WTC11 (cell line): ENCODE results near the gene CSTPP1. TPM values are rescaled to one million over a fixed set of nuclear protein-coding genes. Genes with fewer than 3 reads are reported as not detected.
"Not testable (repeated sequence)": the region's sequence is repeated elsewhere in the genome, so short reads cannot be mapped to it uniquely, and the experiment has no call there.

Experiments used
- ATAC-seq: fragments of 200-7000 bp; cut with Tn5 transposase; 2 replicates; pipeline ENCODE4 v1.10.0; 2021; ENCODE audit warnings: mild to moderate bottlenecking, moderate library complexity
- CTCF ChIA-PET: fragments of 300-600 bp; sonication (Branson Sonifier 250); formaldehyde crosslinking; loops from one replicate; lab custom pipeline; 2021; ENCODE audit warnings: antibody characterized with exemption; lab: Charles Lee
- POLR2A ChIA-PET: fragments of 350-600 bp; sonication (Branson Sonifier 250); formaldehyde crosslinking; loops from one replicate; lab custom pipeline; 2021; ENCODE audit warnings: antibody characterized with exemption; lab: Charles Lee
- DNase-seq: peaks from one replicate; pipeline ENCODE4 v3.0.0; 2021; ENCODE audit warnings: low spot score
- H3K27ac Mint-ChIP-seq: 2 replicates; pipeline ENCODE4 v1.8.0; 2021; ENCODE audit warnings: mixed read lengths
- H3K27me3 Mint-ChIP-seq: 2 replicates; pipeline ENCODE4 v1.8.0; 2021; ENCODE audit warnings: low read depth, mild to moderate bottlenecking, moderate library complexity, mixed read lengths
- H3K36me3 Mint-ChIP-seq: 2 replicates; pipeline ENCODE4 v1.8.0; 2021; ENCODE audit warnings: mixed read lengths
- H3K4me1 Mint-ChIP-seq: 2 replicates; pipeline ENCODE4 v1.8.0; 2022; ENCODE audit warnings: mixed read lengths
- H3K4me3 Mint-ChIP-seq: 2 replicates; pipeline ENCODE4 v1.8.0; 2021; ENCODE audit warnings: mild to moderate bottlenecking, moderate library complexity, mixed read lengths
- H3K9me3 Mint-ChIP-seq: 2 replicates; pipeline ENCODE4 v1.8.0; 2021; ENCODE audit warnings: mixed read lengths
- ATF6 ChIP-seq: sonication (generic); formaldehyde crosslinking; IDR thresholded peaks from 2 replicates; pipeline ENCODE4 v1.8.1; 2023; ENCODE audit warnings: mild to moderate bottlenecking, missing genetic modification reagents
- CREB1 ChIP-seq: sonication (generic); formaldehyde crosslinking; IDR thresholded peaks from 2 replicates; pipeline ENCODE4 v1.8.0; 2023; ENCODE audit warnings: mild to moderate bottlenecking, missing genetic modification reagents
- ETV6 ChIP-seq: sonication (generic); formaldehyde crosslinking; IDR thresholded peaks from 2 replicates; pipeline ENCODE4 v1.8.1; 2022; ENCODE audit warnings: mild to moderate bottlenecking, missing genetic modification reagents
- HMGA2 ChIP-seq: fragments of 250-450 bp; sonication (Bioruptor Pico); IDR thresholded peaks from 2 replicates; pipeline ENCODE4 v1.4.0; 2021; ENCODE audit warnings: mild to moderate bottlenecking, moderate library complexity
- HMGXB4 ChIP-seq: sonication (generic); formaldehyde crosslinking; IDR thresholded peaks from 2 replicates; pipeline ENCODE4 v1.8.1; 2023; ENCODE audit warnings: mild to moderate bottlenecking, moderate library complexity, missing genetic modification reagents
- IRF2 ChIP-seq: sonication (generic); formaldehyde crosslinking; IDR thresholded peaks from 2 replicates; pipeline ENCODE4 v1.8.0; 2022; ENCODE audit warnings: low read depth, missing genetic modification reagents, borderline replicate concordance
- NFATC4 ChIP-seq: fragments of 250-450 bp; sonication (Bioruptor Pico); IDR thresholded peaks from 2 replicates; pipeline ENCODE4 v1.9.0; 2021; ENCODE audit warnings: mild to moderate bottlenecking
- NR1H2 ChIP-seq: sonication (generic); formaldehyde crosslinking; IDR thresholded peaks from 2 replicates; pipeline ENCODE4 v1.9.0; 2021; ENCODE audit warnings: mild to moderate bottlenecking, moderate library complexity, missing genetic modification reagents
- NR3C1 ChIP-seq: sonication (generic); formaldehyde crosslinking; conservative IDR thresholded peaks from 2 replicates; pipeline ENCODE4 v1.8.1; 2023; ENCODE audit warnings: low read depth, mild to moderate bottlenecking, missing genetic modification reagents
- RELA ChIP-seq: sonication (generic); formaldehyde crosslinking; IDR thresholded peaks from 2 replicates; pipeline ENCODE4 v1.8.1; 2022; ENCODE audit warnings: missing genetic modification reagents, mild to moderate bottlenecking, borderline replicate concordance
- SMAD3 ChIP-seq: sonication (generic); formaldehyde crosslinking; IDR thresholded peaks from 2 replicates; pipeline ENCODE4 v1.8.0; 2022; ENCODE audit warnings: missing genetic modification reagents, mild to moderate bottlenecking, borderline replicate concordance
- SMAD4 ChIP-seq: sonication (generic); formaldehyde crosslinking; IDR thresholded peaks from 2 replicates; pipeline ENCODE4 v1.8.0; 2022; ENCODE audit warnings: mild to moderate bottlenecking, missing genetic modification reagents
- TCF7 ChIP-seq: sonication (generic); formaldehyde crosslinking; IDR thresholded peaks from 2 replicates; pipeline ENCODE4 v1.8.0; 2022; ENCODE audit warnings: mild to moderate bottlenecking, low read depth, missing genetic modification reagents, moderate library complexity
- TP53 ChIP-seq: sonication (generic); formaldehyde crosslinking; IDR thresholded peaks from 2 replicates; pipeline ENCODE4 v1.8.1; 2023; ENCODE audit warnings: mild to moderate bottlenecking, missing genetic modification reagents
- ZBTB21 ChIP-seq: sonication (generic); formaldehyde crosslinking; IDR thresholded peaks from 2 replicates; pipeline ENCODE4 v1.8.1; 2023; ENCODE audit warnings: mild to moderate bottlenecking, missing genetic modification reagents, borderline replicate concordance
- ZNF232 ChIP-seq: sonication (generic); formaldehyde crosslinking; IDR thresholded peaks from 2 replicates; pipeline ENCODE4 v1.8.0; 2022; ENCODE audit warnings: mild to moderate bottlenecking, missing genetic modification reagents
- ZNF263 ChIP-seq: sonication (generic); formaldehyde crosslinking; IDR thresholded peaks from 2 replicates; pipeline ENCODE4 v1.8.1; 2022; ENCODE audit warnings: low read depth, mild to moderate bottlenecking, moderate library complexity, missing genetic modification reagents
- ZNF396 ChIP-seq: fragments of 250-450 bp; sonication (Bioruptor Pico); IDR thresholded peaks from 2 replicates; pipeline ENCODE4 v1.8.0; 2021; ENCODE audit warnings: mild to moderate bottlenecking, moderate library complexity, borderline replicate concordance
- ZNF425 ChIP-seq: fragments of 250-450 bp; sonication (Bioruptor Pico); conservative IDR thresholded peaks from 2 replicates; pipeline ENCODE4 v1.9.0; 2021; ENCODE audit warnings: mild to moderate bottlenecking
- ZNF512 ChIP-seq: sonication (generic); formaldehyde crosslinking; IDR thresholded peaks from 2 replicates; pipeline ENCODE4 v1.8.1; 2022; ENCODE audit warnings: missing genetic modification reagents, borderline replicate concordance
- ZNF671 ChIP-seq: fragments of 250-450 bp; sonication (Bioruptor Pico); IDR thresholded peaks from 2 replicates; pipeline ENCODE4 v1.8.0; 2021; ENCODE audit warnings: mild to moderate bottlenecking
- total RNA-seq: library from RNA; stranded (reverse); gene quantifications from 3 replicates; pipeline ENCODE4 v1.2.3, GENCODE V29; 2021

CSTPP1 gene
- total RNA-seq, 1 experiment from 2014 or later = 23.6 TPM

GRCh38 chr11:46918788-46919513 is 17.6 kb upstream of the CSTPP1 start:
- peak overlapping the region; percentile 85 for H3K4me3 Mint-ChIP-seq
- H3K27ac Mint-ChIP-seq = peak overlapping the region; percentile 26
- H3K4me1 Mint-ChIP-seq = peaks cover 47% of the 10 kb centered on the region
- TF ChIP-seq IRF2 (CRISPR knock-in tag) (no peak), SMAD4 (CRISPR knock-in tag) (no peak), TCF7 (no peak), ZNF425 (CRISPR knock-in tag) (no peak)
- ChIA-PET CTCF (interaction anchor here (0.5 to 3.1 kb wide), 10 partner anchors 9 to 946 kb away, joined by 3 to 32 read pairs (median 4); partner anchors contain the start of gene CSTPP1), POLR2A (interaction anchor here (0.7 kb wide), 1 partner anchor 1152 kb away, joined by 9 read pairs; no protein-coding TSS in a partner anchor)
- H3K27me3 Mint-ChIP-seq = peaks cover 7% of the 10 kb centered on the region; the same call in 1 of the 2 replicates
- peaks cover 3% of the 10 kb centered on the region; the same call in 1 of the 2 replicates for H3K36me3 Mint-ChIP-seq
- DNase-seq (peak; percentile 40), ATAC-seq (peak; percentile 10)
- H3K9me3 Mint-ChIP-seq = no peaks in the 10 kb centered on the region

- Mint-ChIP-seq H3K27me3 (peaks cover 7% of the 10 kb centered on the region; the same call in 1 of the 2 replicates), H3K36me3 (no peaks in the 10 kb centered on the region)
- ATAC-seq = no peak
- CTCF ChIA-PET = interaction anchor here (2.6 to 3.1 kb wide), 3 partner anchors 16 to 234 kb away, joined by 8 to 32 read pairs (median 13); partner anchors contain the start of gene CSTPP1
- TF ChIP-seq NFATC4 (CRISPR knock-in tag) = no peak
- no peak for TF ChIP-seq HMGXB4 (CRISPR knock-in tag)
- TF ChIP-seq ZNF425 (CRISPR knock-in tag) = no peak
- no peak for TF ChIP-seq ZNF396 (CRISPR knock-in tag)
- no peak for TF ChIP-seq TCF7
- TF ChIP-seq NR1H2 = no peak
- TF ChIP-seq CREB1 (CRISPR knock-in tag) = no peak
- TF ChIP-seq HMGA2 = no peak
- TF ChIP-seq ZNF232 (CRISPR knock-in tag) = no peak
- TF ChIP-seq ZNF512 (CRISPR knock-in tag) = no peak
- no peak for TF ChIP-seq ATF6 (CRISPR knock-in tag)
- TF ChIP-seq SMAD3 (CRISPR knock-in tag) = no peak
- no peak for TF ChIP-seq NR3C1 (CRISPR knock-in tag)
- no peak for TF ChIP-seq ETV6 (CRISPR knock-in tag)
- no peak for TF ChIP-seq TP53 (CRISPR knock-in tag)
- TF ChIP-seq ZNF671 (CRISPR knock-in tag) = no peak
- TF ChIP-seq ZNF263 (CRISPR knock-in tag) = no peak
- no peak for TF ChIP-seq ZBTB21 (CRISPR knock-in tag)
- no peak for TF ChIP-seq RELA (CRISPR knock-in tag)
- TF ChIP-seq, all 79 proteins: peak for 0
- POLR2A ChIA-PET = no interaction called here
- DNase-seq = no peak
- no peaks in the 10 kb centered on the region for H3K9me3 Mint-ChIP-seq
- peaks cover 29% of the 10 kb centered on the region for H3K4me1 Mint-ChIP-seq
- H3K4me3 Mint-ChIP-seq = no peak overlapping the region
- H3K27ac Mint-ChIP-seq = no peak overlapping the region
These were observed 15.8 kb upstream of the CSTPP1 start for GRCh38 chr11:46920755-46921154.

GRCh38 chr11:46927928-46928327 is 8.6 kb upstream of the CSTPP1 start:
- H3K4me1 Mint-ChIP-seq, H3K27ac Mint-ChIP-seq, H3K4me3 Mint-ChIP-seq, H3K36me3 Mint-ChIP-seq, POLR2A ChIA-PET, ATAC-seq, H3K27me3 Mint-ChIP-seq, DNase-seq, CTCF ChIA-PET: not testable (repeated sequence)
- peaks cover 26% of the 10 kb centered on the region for H3K9me3 Mint-ChIP-seq
